T47D (cell line): ENCODE measurements around the gene DLAT.
"Not testable (repeated sequence)": the region's sequence is repeated elsewhere in the genome, so short reads cannot be mapped to it uniquely, and the experiment has no call there.

Experiments used
- DNase-seq, 2 experiments: peaks; one replicate each; pipeline versions ENCODE4 v3.0.0 to v3.0.0-alpha.2; 2011 to 2012; ENCODE audit warnings: low read depth in 1 of 2, low spot score in 1 of 2
- JUND ChIP-seq: IDR thresholded peaks from 2 replicates; pipeline ENCODE4 v1.6.1; 2012; ENCODE audit warnings: low read depth
- in situ Hi-C: cut with HindIII; loops from 2 replicates; pipeline ENCODE4 v1.10.0; 2016; ENCODE audit warnings: low sequenced_read_pairs, low pct_unique_long_range_greater_than_20kb

The DLAT gene

GRCh38 chr11:112042161-112042960 is 17.2 kb downstream of the DLAT start:
- no peak for TF ChIP-seq JUND
- in situ Hi-C loops, result no loop called here
- DNase-seq, result no peak

GRCh38 chr11:112042961-112043304 is 17.7 kb downstream of the DLAT start:
- TF ChIP-seq JUND, result no peak
- in situ Hi-C loops, result no loop called here
- no peak for DNase-seq

GRCh38 chr11:112044961-112045360 is 19.8 kb downstream of the DLAT start:
- no peak for TF ChIP-seq JUND
- in situ Hi-C loops, result no loop called here
- no peak for DNase-seq

DNA sequence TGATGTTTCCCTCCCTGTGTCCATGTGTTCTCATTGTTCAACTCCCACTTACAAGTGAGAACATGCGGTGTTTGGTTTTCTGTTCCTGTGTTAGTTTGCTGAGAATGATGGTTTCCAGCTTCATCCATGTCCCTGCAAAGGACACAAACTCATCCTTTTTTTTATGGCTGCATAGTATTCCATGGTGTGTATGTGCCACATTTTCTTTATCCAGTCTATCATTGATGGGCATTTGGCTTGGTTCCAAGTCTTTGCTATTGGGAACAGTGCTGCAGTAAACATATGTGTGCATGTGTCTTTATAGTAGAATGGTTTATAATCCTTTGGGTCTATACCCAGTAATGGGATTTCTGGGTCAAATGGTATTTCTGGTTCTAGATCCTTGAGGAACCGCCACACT is 21.4 kb downstream of the DLAT start:
- DNase-seq, in situ Hi-C loops: not testable (repeated sequence)

GRCh38 chr11:112048256-112048655 is 23.0 kb downstream of the DLAT start:
- in situ Hi-C loops, DNase-seq: not testable (repeated sequence)

DNA sequence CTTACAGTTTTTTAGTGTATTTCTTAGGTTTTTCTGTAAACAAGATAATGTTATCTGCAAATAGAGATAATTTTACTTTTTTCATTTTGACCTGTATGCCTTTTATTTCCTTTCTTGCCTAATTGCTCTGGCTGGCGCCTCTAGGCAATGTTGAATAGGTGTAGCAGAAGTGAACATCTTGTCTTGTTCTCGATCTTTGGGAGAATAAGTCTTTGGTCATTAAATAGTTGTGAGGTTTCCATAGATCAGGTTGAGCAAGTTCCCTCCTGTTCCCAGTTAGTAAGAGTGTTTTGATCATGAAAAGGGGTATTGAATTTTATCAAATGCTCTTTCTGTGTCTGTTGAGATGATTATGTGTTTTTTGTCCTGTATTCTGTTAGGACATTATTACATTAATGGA is 24.6 kb downstream of the DLAT start:
- DNase-seq, result no peak
- no peak for TF ChIP-seq JUND
- in situ Hi-C loops, result no loop called here

DNA sequence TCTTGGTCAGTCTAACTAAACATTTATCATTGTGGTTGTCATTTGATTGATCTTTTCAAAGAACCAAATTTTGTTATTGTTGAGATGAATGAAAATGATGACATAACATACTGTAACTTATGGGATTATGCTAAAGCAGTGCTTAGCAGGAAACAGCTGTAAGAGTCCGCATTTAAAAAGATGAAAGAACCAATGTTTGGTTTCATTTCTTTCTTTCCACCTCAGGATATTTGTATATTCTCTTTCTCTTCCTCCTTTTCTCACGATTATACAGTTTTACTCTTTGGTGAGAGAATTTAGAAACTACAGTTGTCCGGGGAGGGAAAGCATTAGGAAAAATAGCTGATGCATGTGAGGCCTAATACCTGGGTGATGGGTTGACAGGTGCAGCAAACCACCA is 25.5 kb downstream of the DLAT start:
- DNase-seq, result no peak
- TF ChIP-seq JUND, result no peak
- in situ Hi-C loops, result no loop called here

- DNase-seq, result no peak
- in situ Hi-C loops, result no loop called here
- TF ChIP-seq JUND, result no peak
Observed at GRCh38 chr11:112051768-112052167, 26.6 kb downstream of the DLAT start.

DNA sequence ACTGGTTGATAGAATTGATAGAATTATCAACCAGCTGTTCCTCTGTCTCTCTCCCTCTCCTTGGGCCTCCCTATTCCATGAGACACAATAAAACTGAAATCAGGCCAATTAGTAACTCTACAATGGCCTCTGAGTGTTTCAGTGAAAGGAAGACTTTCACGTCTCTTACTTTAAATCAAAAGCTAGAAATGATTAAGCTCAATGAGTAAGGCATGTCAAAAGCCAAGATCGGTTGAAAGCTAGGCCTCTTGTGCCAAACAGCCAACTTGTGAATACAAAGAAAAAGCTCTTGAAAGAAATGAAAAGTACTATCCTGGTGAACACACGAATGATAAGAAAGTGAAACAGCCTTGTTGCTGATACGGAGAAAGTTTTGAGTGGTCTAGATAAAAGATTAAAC is 32.0 kb downstream of the DLAT start:
- no peak for TF ChIP-seq JUND
- in situ Hi-C loops, result no loop called here

GRCh38 chr11:112058103-112058502 is 32.9 kb downstream of the DLAT start:
- in situ Hi-C loops, result no loop called here
- DNase-seq, result no peak
- TF ChIP-seq JUND, result no peak

More for the DNA sequence above, 32.0 kb downstream of the DLAT start:
- no peak for DNase-seq

GRCh38 chr11:112062923-112063322 is 37.7 kb downstream of the DLAT start:
- no peak for DNase-seq
- no peak for TF ChIP-seq JUND
- in situ Hi-C loops, result no loop called here

GRCh38 chr11:112073941-112074811 is 49.0 kb downstream of the DLAT start, which contains the start of the genes NKAPD1 and PIH1D2:
TSS of gene NKAPD1 (plus strand) at chr11:112074299. CDS start at chr11:112075575, 1,276 bp downstream.
TSS of gene PIH1D2 (minus strand) at chr11:112074017. CDS start at chr11:112073174, 843 bp downstream.
- DNase-seq, result peak; percentile 63 to 93
- in situ Hi-C loops, result no loop called here
- no peak for TF ChIP-seq JUND

DNA sequence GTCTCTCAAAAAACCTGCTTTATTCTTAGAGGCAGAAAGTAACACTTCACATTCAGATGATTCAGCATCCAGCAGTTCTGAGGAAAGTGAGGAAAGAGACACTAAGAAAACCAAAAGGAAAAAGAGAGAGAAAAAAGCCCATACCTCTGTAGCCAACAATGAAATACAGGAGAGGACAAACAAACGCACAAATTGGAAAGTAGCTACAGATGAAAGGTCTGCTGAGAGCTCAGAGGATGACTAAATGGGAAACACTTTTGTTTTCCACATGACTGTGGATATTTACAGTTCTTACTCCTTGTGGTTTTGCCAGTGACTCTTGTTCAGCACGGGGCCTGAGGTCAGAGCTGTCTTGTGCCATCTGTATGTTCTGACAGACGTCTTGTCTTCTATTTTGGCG is 57.5 kb downstream of the DLAT start:
- TF ChIP-seq JUND, result no peak
- in situ Hi-C loops, result no loop called here
- DNase-seq, result no peak
